Smooth muscle cell (in vitro differentiated cells): ENCODE measurements around the gene ZFYVE28. TPM values are rescaled to one million over a fixed set of nuclear protein-coding genes. Genes with fewer than 3 reads are reported as not detected.

Experiments used
- DNase-seq: peaks from one replicate; lab custom pipeline; 2025; ENCODE audit not compliant: unreplicated experiment; lab: John Stamatoyannopoulos, UW
- H2AFZ ChIP-seq: fragments of 200-600 bp; sonication (generic); 2 replicates; pipeline ENCODE4 v1.6.0; 2016; ENCODE audit warnings: antibody characterized with exemption, low read depth, mild to moderate bottlenecking
- H3F3A ChIP-seq: fragments of 200-600 bp; sonication (generic); 2 replicates; pipeline ENCODE4 v1.6.0; 2017; ENCODE audit warnings: antibody characterized with exemption, low read depth
- H3K27ac ChIP-seq: fragments of 200-600 bp; sonication (generic); 2 replicates; pipeline ENCODE4 v1.5.1; 2016; ENCODE audit warnings: low read depth, mild to moderate bottlenecking
- H3K27me3 ChIP-seq: fragments of 200-600 bp; sonication (generic); 2 replicates; pipeline ENCODE4 v1.6.1; 2016; ENCODE audit warnings: low read depth, mild to moderate bottlenecking
- H3K36me3 ChIP-seq: fragments of 200-600 bp; sonication (generic); 2 replicates; pipeline ENCODE4 v1.5.1; 2016; ENCODE audit warnings: low read depth
- H3K4me1 ChIP-seq: fragments of 200-600 bp; sonication (generic); 2 replicates; pipeline ENCODE4 v1.5.1; 2016; ENCODE audit warnings: low read depth
- H3K4me2 ChIP-seq: fragments of 200-600 bp; sonication (generic); 2 replicates; pipeline ENCODE4 v1.6.0; 2016; ENCODE audit warnings: mild to moderate bottlenecking
- H3K4me3 ChIP-seq: fragments of 200-600 bp; sonication (generic); 2 replicates; pipeline ENCODE4 v1.5.1; 2016; ENCODE audit warnings: mild to moderate bottlenecking
- H3K79me2 ChIP-seq: fragments of 200-600 bp; sonication (generic); 2 replicates; pipeline ENCODE4 v1.6.0; 2016; ENCODE audit warnings: low read depth, mild to moderate bottlenecking
- H3K9ac ChIP-seq: fragments of 200-600 bp; sonication (generic); 2 replicates; pipeline ENCODE4 v1.6.0; 2016; ENCODE audit warnings: low read depth
- H3K9me3 ChIP-seq: fragments of 200-600 bp; sonication (generic); replicated peaks from 2 replicates; pipeline ENCODE4 v1.5.1; 2016; ENCODE audit warnings: low read depth
- H4K20me1 ChIP-seq: fragments of 200-600 bp; sonication (generic); 2 replicates; pipeline ENCODE4 v1.6.0; 2016; ENCODE audit warnings: low read depth
- CTCF ChIP-seq: fragments of 200-600 bp; sonication (generic); IDR thresholded peaks from 2 replicates; pipeline ENCODE4 v1.5.1; 2017; ENCODE audit warnings: borderline replicate concordance, mild to moderate bottlenecking, antibody characterized with exemption; ENCODE audit not compliant: insufficient read depth, poor library complexity, severe bottlenecking
- WGBS: methylation state at CpG from one replicate; pipeline ENCODE4 v1.1.7; 2016; ENCODE audit warnings: low lambda C conversion rate; 5-methylcytosine and 5-hydroxymethylcytosine counted together
- polyA plus RNA-seq: library from polyadenylated mRNA; unstranded; fragments of >200 nt; fragmentation: Nextera tagmentation; extraction: Ambion mirVana; gene quantifications from 2 replicates; pipeline ENCODE4 v1.2.1, GENCODE V29; 2016
- total RNA-seq: library from RNA; depleted of rRNA; stranded (reverse); fragments of >200 nt; gene quantifications from 2 replicates; pipeline ENCODE4 v1.2.3, GENCODE V29; 2014

ZFYVE28 gene
- total and polyA plus RNA-seq, 2 experiments from 2014 or later, result 0.22 TPM; not detected in 1

GRCh38 chr4:2265113-2266110 lies 153.0 kb downstream of the ZFYVE28 start:
- no peak for DNase-seq
- 92% methylated on average over 19 of the region's 19 CpGs for WGBS
- TF ChIP-seq CTCF, result no peak

GRCh38 chr4:2264481-2265041 lies 153.9 kb downstream of the ZFYVE28 start:
- peaks cover 16% of the 10 kb centered on the region for H4K20me1 ChIP-seq
- WGBS, result 91% methylated on average over 5 of the region's 6 CpGs
- DNase-seq, result no peak
- no peak overlapping the region for H2AFZ ChIP-seq
- H3K27me3 ChIP-seq, result no peaks in the 10 kb centered on the region
- no peak for TF ChIP-seq CTCF
- H3K27ac ChIP-seq, result no peak overlapping the region
- peaks cover 17% of the 10 kb centered on the region for H3K79me2 ChIP-seq
- no peak overlapping the region for H3K4me3 ChIP-seq
- no peak overlapping the region for H3K9ac ChIP-seq
- no peaks in the 10 kb centered on the region for H3K9me3 ChIP-seq
- H3K36me3 ChIP-seq, result no peaks in the 10 kb centered on the region
- no peak overlapping the region for H3K4me2 ChIP-seq
- peaks cover 20% of the 10 kb centered on the region for H3K4me1 ChIP-seq
- H3F3A ChIP-seq, result no peaks in the 10 kb centered on the region

More at GRCh38 chr4:2265113-2266110, 153.0 kb downstream of the ZFYVE28 start:
- H3K4me2 ChIP-seq, result no peak overlapping the region
- no peaks in the 10 kb centered on the region for H3K36me3 ChIP-seq
- H3F3A ChIP-seq, result no peaks in the 10 kb centered on the region
- no peak overlapping the region for H2AFZ ChIP-seq
- H3K27ac ChIP-seq, result no peak overlapping the region
- peaks cover 9% of the 10 kb centered on the region for H3K79me2 ChIP-seq
- H3K4me3 ChIP-seq, result no peak overlapping the region
- peaks cover 8% of the 10 kb centered on the region for H4K20me1 ChIP-seq
- H3K4me1 ChIP-seq, result peaks cover 14% of the 10 kb centered on the region
- no peaks in the 10 kb centered on the region for H3K9me3 ChIP-seq
- no peak overlapping the region for H3K9ac ChIP-seq
- H3K27me3 ChIP-seq, result no peaks in the 10 kb centered on the region

GRCh38 chr4:2263926-2264321 lies 154.5 kb downstream of the ZFYVE28 start:
- TF ChIP-seq CTCF, result no peak
- WGBS, result 91% methylated on average over 6 of the region's 6 CpGs

More at GRCh38 chr4:2263926-2264321, 154.5 kb downstream of the ZFYVE28 start:
- Histone ChIP-seq H4K20me1 (peaks cover 23% of the 10 kb centered on the region), H3K4me2 (no peak overlapping the region), H3K4me3 (no peak overlapping the region), H3K9ac (no peak overlapping the region), H3K36me3 (no peaks in the 10 kb centered on the region), H3K9me3 (no peaks in the 10 kb centered on the region), H2AFZ (no peak overlapping the region), H3K27ac (no peak overlapping the region), H3K27me3 (no peaks in the 10 kb centered on the region), H3K79me2 (peaks cover 24% of the 10 kb centered on the region), H3K4me1 (peaks cover 20% of the 10 kb centered on the region), H3F3A (no peaks in the 10 kb centered on the region)
- no peak for DNase-seq
